Astrocyte (in vitro differentiated cells and primary cell): ENCODE results near the gene SNAP47. TPM values are rescaled to one million over a fixed set of nuclear protein-coding genes. Genes with fewer than 3 reads are reported as not detected.

ENCODE experiments used
- DNase-seq: peaks from one replicate; pipeline ENCODE4 v3.0.0-alpha.2; 2010; ENCODE audit warnings: low read depth
- FAIRE-seq: peaks from 2 replicates; lab custom pipeline; 2011; peaks lifted over from hg19 to GRCh38; lab: Jason Lieb, UNC
- H2AFZ ChIP-seq: 2 replicates; pipeline ENCODE4 v1.6.0; 2012; ENCODE audit warnings: low read depth, low read length, inconsistent platforms
- H3K27ac ChIP-seq: 2 replicates; pipeline ENCODE4 v1.5.1; 2011; ENCODE audit warnings: low read depth, low read length, inconsistent platforms
- H3K27me3 ChIP-seq: 2 replicates; pipeline ENCODE4 v1.6.0; 2011; ENCODE audit warnings: low read length, inconsistent platforms; ENCODE audit not compliant: insufficient read depth
- H3K36me3 ChIP-seq: 2 replicates; pipeline ENCODE4 v1.5.1; 2011; ENCODE audit warnings: low read length, inconsistent platforms; ENCODE audit not compliant: insufficient read depth
- H3K4me1 ChIP-seq: 2 replicates; pipeline ENCODE4 v1.5.1; 2011; ENCODE audit warnings: low read length, inconsistent platforms; ENCODE audit not compliant: insufficient read depth
- H3K4me2 ChIP-seq: 2 replicates; pipeline ENCODE4 v1.6.0; 2012; ENCODE audit warnings: low read length, inconsistent platforms
- H3K4me3 ChIP-seq: 2 replicates; pipeline ENCODE4 v1.5.1; 2011; ENCODE audit warnings: low read depth, mild to moderate bottlenecking, low read length, inconsistent platforms; ENCODE audit not compliant: insufficient read depth
- H3K79me2 ChIP-seq: 2 replicates; pipeline ENCODE4 v1.6.0; 2012; ENCODE audit warnings: mild to moderate bottlenecking, low read length, inconsistent platforms; ENCODE audit not compliant: insufficient read depth
- H3K9ac ChIP-seq: 2 replicates; pipeline ENCODE4 v1.6.0; 2012; ENCODE audit warnings: mild to moderate bottlenecking, low read length, inconsistent platforms
- H3K9me3 ChIP-seq: 2 replicates; pipeline ENCODE4 v1.5.1; 2012; ENCODE audit warnings: low read depth, mild to moderate bottlenecking, low read length, inconsistent platforms; ENCODE audit not compliant: insufficient read depth
- H4K20me1 ChIP-seq: 2 replicates; pipeline ENCODE4 v1.6.0; 2012; ENCODE audit warnings: low read length, inconsistent platforms; ENCODE audit not compliant: insufficient read depth
- H3K27ac Mint-ChIP-seq: one replicate; pipeline ENCODE4 v1.8.0; 2021; ENCODE audit warnings: mild to moderate bottlenecking, mixed read lengths; ENCODE audit not compliant: unreplicated experiment
- H3K27me3 Mint-ChIP-seq: one replicate; pipeline ENCODE4 v1.8.0; 2021; ENCODE audit warnings: low read depth, mixed read lengths; ENCODE audit not compliant: unreplicated experiment
- H3K36me3 Mint-ChIP-seq: one replicate; pipeline ENCODE4 v1.8.0; 2021; ENCODE audit warnings: low read depth, mixed read lengths; ENCODE audit not compliant: unreplicated experiment
- H3K4me1 Mint-ChIP-seq: one replicate; pipeline ENCODE4 v1.8.0; 2021; ENCODE audit warnings: low read depth, mixed read lengths; ENCODE audit not compliant: unreplicated experiment
- H3K4me3 Mint-ChIP-seq: one replicate; pipeline ENCODE4 v1.8.0; 2021; ENCODE audit warnings: mild to moderate bottlenecking, moderate library complexity, mixed read lengths; ENCODE audit not compliant: unreplicated experiment
- H3K9me3 Mint-ChIP-seq: one replicate; pipeline ENCODE4 v1.8.0; 2021; ENCODE audit warnings: mild to moderate bottlenecking, mixed read lengths; ENCODE audit not compliant: unreplicated experiment
- CTCF ChIP-seq: IDR thresholded peaks from 2 replicates; pipeline ENCODE4 v1.5.1; 2011; ENCODE audit warnings: low read depth, mild to moderate bottlenecking, inconsistent platforms, low read length, moderate library complexity; ENCODE audit not compliant: insufficient read depth
- EZH2 ChIP-seq: IDR thresholded peaks from 2 replicates; pipeline ENCODE4 v1.6.1; 2012; ENCODE audit warnings: mild to moderate bottlenecking, low read length, inconsistent platforms; ENCODE audit not compliant: insufficient read depth
- total RNA-seq: library from RNA; stranded (reverse); gene quantifications from 2 replicates; pipeline ENCODE4 v1.2.1, GENCODE V29; 2021

Gene SNAP47
- total RNA-seq, 1 donor from 2014 or later: 31.9 TPM

GRCh38 chr1:227765261-227766014, 30.2 kb downstream of the SNAP47 start:
- H3K4me1 Mint-ChIP-seq: peaks cover 37% of the 10 kb centered on the region
- Histone ChIP-seq H3K36me3 (peaks cover 15% of the 10 kb centered on the region), H3K27ac (no peak overlapping the region), H2AFZ (no peak overlapping the region), H3K27me3 (no peaks in the 10 kb centered on the region), H3K4me2 (no peak overlapping the region), H3K79me2 (peaks cover 28% of the 10 kb centered on the region), H4K20me1 (peaks cover 75% of the 10 kb centered on the region), H3K9ac (no peak overlapping the region), H3K4me3 (no peak overlapping the region), H3K4me1 (peaks cover 24% of the 10 kb centered on the region), H3K9me3 (no peaks in the 10 kb centered on the region)
- no peak overlapping the region for H3K27ac Mint-ChIP-seq
- H3K9me3 Mint-ChIP-seq: no peaks in the 10 kb centered on the region
- no peak for DNase-seq
- peaks cover 21% of the 10 kb centered on the region for H3K36me3 Mint-ChIP-seq
- TF ChIP-seq CTCF (no peak), EZH2 (no peak)
- H3K27me3 Mint-ChIP-seq: no peaks in the 10 kb centered on the region
- no peak overlapping the region for H3K4me3 Mint-ChIP-seq
- no peak for FAIRE-seq

GRCh38 chr1:227766015-227766634, 30.9 kb downstream of the SNAP47 start:
- TF ChIP-seq EZH2 (no peak), CTCF (no peak)
- Histone ChIP-seq H3K27me3 (no peaks in the 10 kb centered on the region), H3K79me2 (peaks cover 21% of the 10 kb centered on the region), H3K36me3 (peaks cover 15% of the 10 kb centered on the region), H3K4me1 (peaks cover 23% of the 10 kb centered on the region), H3K27ac (no peak overlapping the region), H2AFZ (no peak overlapping the region), H3K4me2 (no peak overlapping the region), H4K20me1 (peaks cover 68% of the 10 kb centered on the region), H3K9me3 (no peaks in the 10 kb centered on the region), H3K4me3 (no peak overlapping the region), H3K9ac (no peak overlapping the region)
- FAIRE-seq: no peak
- H3K27ac Mint-ChIP-seq: peak overlapping the region; percentile 12
- no peak overlapping the region for H3K4me3 Mint-ChIP-seq
- peak; percentile 44 for DNase-seq
- H3K36me3 Mint-ChIP-seq: peaks cover 24% of the 10 kb centered on the region
- H3K9me3 Mint-ChIP-seq: no peaks in the 10 kb centered on the region
- peaks cover 31% of the 10 kb centered on the region for H3K4me1 Mint-ChIP-seq
- no peaks in the 10 kb centered on the region for H3K27me3 Mint-ChIP-seq
